ENCODE measurements around the gene CCL27.

DNA sequence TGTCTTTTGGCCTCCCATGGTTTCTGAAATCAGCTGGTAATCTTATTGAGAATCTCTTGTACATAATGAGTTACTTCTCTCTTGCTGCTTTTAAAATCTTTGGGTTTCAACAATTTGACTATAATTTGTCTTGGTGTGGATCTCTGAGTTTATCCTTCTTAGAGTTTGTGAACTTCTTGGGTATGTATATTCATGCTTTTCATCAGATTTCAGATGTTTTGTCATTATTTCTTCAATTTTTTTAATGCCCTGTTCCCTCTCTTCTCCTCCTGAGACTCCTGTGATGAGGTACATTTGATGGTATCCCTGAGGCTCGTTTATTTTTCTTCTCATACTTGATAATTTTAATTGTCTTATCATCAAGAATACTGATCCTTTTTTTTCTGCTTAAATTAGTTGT lies 49.7 kb upstream of the CCL27 start:
- no peak for TF ChIP-seq POLR2A (IDR thresholded peaks at IDR 0.05)
- TF ChIP-seq POLR2AphosphoS5 (IDR thresholded peaks at IDR 0.05; ENCODE audit: insufficient read depth in 1 of 2, low read depth in 1 of 2): no peak

Data from vagina (tissue), 2 donors.